ENCODE measurements around the gene TMEM147. TPM values are rescaled to one million over a fixed set of nuclear protein-coding genes. Genes with fewer than 3 reads are reported as not detected.

Gene TMEM147
- total RNA-seq, 4 donors from 2014 or later, result 86.2 to 145 (median 119) TPM

DNA sequence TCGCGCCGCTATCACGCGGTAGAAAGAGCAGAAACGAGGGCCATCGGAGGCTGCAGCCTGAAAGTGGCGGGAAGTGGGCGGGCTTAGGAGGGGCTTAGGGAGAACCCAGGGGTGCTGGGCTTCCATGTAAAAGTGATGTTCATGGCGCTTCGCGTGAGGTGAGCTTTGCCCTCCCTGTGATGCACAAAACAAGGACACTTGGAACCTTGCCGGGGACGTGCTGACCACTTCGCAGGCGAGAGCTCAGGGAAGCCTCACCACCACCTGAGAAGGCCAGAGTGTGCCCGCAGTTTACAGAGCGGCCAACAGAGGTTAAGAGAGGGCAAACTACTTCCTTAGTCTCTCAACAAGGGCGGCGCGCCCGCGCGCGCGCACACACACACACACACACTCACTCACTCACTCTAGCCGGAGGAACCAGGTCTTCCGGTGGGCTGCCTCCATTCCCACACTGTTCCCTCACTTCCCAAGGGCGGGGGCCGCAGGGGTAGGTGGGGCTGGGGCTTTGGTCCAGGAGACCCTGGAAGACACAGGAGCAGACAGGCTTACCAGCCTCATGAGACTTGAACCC is 11.5 kb upstream of the TMEM147 start:
- Histone ChIP-seq H3K36me3 (no peaks in the 10 kb centered on the region), H3K4me1 (no peaks in the 10 kb centered on the region), H3K27ac (no peak overlapping the region), H3K9me3 (no peaks in the 10 kb centered on the region), H3K4me3 (no peak overlapping the region), H3K27me3 (peaks cover 33 to 56% (median 45%) of the 10 kb centered on the region in 3 donors)
- intact Hi-C loops (cut with DNase I; ENCODE audit: low total_unique reads) (no loop called here), in situ Hi-C loops (cut with MboI; ENCODE audit: low sequenced_read_pairs in 4 of 4) (loop anchor here in 1 of 4 donors (25.0 kb wide), 1 partner anchor 178 kb away; the partner anchor contains the start of genes KMT2B and ZBTB32)
- TF ChIP-seq, protein P1, sequence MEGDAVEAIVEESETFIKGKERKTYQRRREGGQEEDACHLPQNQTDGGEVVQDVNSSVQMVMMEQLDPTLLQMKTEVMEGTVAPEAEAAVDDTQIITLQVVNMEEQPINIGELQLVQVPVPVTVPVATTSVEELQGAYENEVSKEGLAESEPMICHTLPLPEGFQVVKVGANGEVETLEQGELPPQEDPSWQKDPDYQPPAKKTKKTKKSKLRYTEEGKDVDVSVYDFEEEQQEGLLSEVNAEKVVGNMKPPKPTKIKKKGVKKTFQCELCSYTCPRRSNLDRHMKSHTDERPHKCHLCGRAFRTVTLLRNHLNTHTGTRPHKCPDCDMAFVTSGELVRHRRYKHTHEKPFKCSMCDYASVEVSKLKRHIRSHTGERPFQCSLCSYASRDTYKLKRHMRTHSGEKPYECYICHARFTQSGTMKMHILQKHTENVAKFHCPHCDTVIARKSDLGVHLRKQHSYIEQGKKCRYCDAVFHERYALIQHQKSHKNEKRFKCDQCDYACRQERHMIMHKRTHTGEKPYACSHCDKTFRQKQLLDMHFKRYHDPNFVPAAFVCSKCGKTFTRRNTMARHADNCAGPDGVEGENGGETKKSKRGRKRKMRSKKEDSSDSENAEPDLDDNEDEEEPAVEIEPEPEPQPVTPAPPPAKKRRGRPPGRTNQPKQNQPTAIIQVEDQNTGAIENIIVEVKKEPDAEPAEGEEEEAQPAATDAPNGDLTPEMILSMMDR (IDR thresholded peaks at IDR 0.05 in 4 of 5, conservative IDR thresholded peaks at IDR 0.05 in 1 of 5), result no peak
- no peak for TF ChIP-seq POLR2A (IDR thresholded peaks at IDR 0.05)
- ATAC-seq (no peak), DNase-seq (no peak)

DNA sequence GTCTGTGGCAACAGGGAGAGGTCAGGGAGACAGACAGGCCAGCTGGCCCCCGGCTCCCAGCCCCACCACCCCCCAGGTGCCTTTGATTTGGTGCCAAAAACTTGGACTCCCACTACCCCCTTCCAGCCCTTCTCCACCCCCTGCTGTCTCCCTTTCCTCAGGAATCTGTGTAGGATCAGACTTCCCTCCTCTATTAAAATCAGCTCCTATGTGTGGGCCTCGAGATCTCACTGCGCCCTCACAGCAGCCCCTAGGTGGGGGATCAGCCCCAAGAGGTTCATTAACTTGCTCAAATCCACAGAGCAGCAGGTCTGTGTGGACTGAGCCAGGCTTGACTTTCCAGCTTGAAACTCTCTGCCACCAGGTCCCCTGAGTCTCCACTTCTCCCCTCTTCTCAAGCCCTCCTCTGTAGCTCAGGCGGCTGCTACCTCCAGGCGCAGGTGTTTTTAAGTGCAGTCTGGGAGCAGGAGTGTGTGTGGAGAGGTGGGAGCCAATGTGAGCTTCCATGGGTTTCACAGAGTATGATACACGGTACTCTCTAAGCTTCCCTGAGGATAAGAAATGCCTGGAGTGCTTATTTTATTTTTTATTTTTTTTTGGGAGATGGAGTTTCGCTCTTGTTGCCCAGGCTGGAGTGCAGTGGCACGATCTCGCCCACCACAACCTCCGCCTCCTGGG is 10.5 kb upstream of the TMEM147 start:
- Histone ChIP-seq H3K4me3 (no peak overlapping the region), H3K27me3 (peaks cover 27 to 46% (median 37%) of the 10 kb centered on the region in 3 donors), H3K9me3 (no peaks in the 10 kb centered on the region), H3K4me1 (no peaks in the 10 kb centered on the region), H3K36me3 (no peaks in the 10 kb centered on the region), H3K27ac (no peak overlapping the region)
- intact Hi-C loops (cut with DNase I; ENCODE audit: low total_unique reads) (no loop called here), in situ Hi-C loops (cut with MboI; ENCODE audit: low sequenced_read_pairs in 4 of 4) (loop anchor here in 1 of 4 donors (25.0 kb wide), 1 partner anchor 177 kb away; the partner anchor contains the start of genes KMT2B and ZBTB32)
- TF ChIP-seq, protein P1 (IDR thresholded peaks at IDR 0.05 in 4 of 5, conservative IDR thresholded peaks at IDR 0.05 in 1 of 5), result no peak
- no peak for TF ChIP-seq POLR2A (IDR thresholded peaks at IDR 0.05)
- DNase-seq (no peak), ATAC-seq (no peak)

DNA sequence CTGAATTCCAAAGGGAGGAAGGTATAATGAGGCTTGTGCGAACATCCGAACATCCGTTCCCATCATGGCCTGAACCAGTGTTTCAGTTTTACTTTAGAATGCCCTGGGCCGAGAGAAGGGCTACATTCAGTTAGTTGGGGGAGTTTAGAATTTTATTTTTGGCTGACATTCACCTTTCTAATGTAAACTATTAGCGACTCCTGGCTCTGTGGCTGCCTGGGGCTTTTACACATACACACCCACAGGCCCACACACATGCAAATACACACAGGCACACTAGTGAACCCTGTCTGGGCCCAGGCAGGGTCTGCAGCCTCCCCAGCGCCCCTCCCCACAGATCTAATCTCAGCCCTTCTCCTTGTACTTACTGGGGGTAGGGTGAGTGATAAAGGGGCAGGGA is 6.1 kb upstream of the TMEM147 start:
- no peak for ATAC-seq
- H3K9me3 ChIP-seq, result no peaks in the 10 kb centered on the region
- in situ Hi-C loops (cut with MboI; ENCODE audit: low sequenced_read_pairs in 4 of 4) (loop anchor here in 1 of 4 donors (25.0 kb wide), 1 partner anchor 173 kb away; the partner anchor contains the start of genes KMT2B and ZBTB32), intact Hi-C loops (cut with DNase I; ENCODE audit: low total_unique reads) (no loop called here)
- H3K4me3 ChIP-seq, result no peak overlapping the region
- peaks cover 5 to 12% (median 7%) of the 10 kb centered on the region in 3 donors for H3K27me3 ChIP-seq
- no peak for DNase-seq
- H3K36me3 ChIP-seq, result no peaks in the 10 kb centered on the region
- no peak overlapping the region for H3K27ac ChIP-seq
- TF ChIP-seq POLR2A (IDR thresholded peaks at IDR 0.05), result no peak
- TF ChIP-seq, protein P1 (IDR thresholded peaks at IDR 0.05 in 4 of 5, conservative IDR thresholded peaks at IDR 0.05 in 1 of 5), result no peak
- peaks cover 2% of the 10 kb centered on the region in 2 donors for H3K4me1 ChIP-seq

DNA sequence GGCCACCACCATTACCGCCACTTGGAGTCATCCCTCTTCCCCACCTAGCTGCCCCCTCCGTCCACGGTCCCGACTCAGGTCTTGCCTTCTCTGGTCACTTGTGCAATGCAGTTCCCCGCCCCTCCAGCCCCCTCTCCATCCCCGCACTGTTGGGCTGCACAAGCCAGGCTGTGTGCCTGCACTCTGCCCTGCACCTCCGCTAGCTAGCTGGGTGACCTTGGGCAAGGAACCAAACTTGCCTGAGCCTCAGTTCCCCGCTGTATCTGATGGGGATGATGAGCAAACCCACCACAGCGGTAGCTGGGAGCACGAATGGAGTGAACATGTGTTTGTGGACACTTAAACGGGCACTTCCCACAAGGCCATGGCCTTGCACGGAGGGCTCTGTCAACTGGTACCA is 5.6 kb upstream of the TMEM147 start:
- intact Hi-C loops (cut with DNase I; ENCODE audit: low total_unique reads) (no loop called here), in situ Hi-C loops (cut with MboI; ENCODE audit: low sequenced_read_pairs in 4 of 4) (loop anchor here in 2 of 4 donors (10.0 to 25.0 kb wide), 2 partner anchors 172 to 175 kb away; partner anchors contain the start of genes KMT2B (in 2 of the 2) and ZBTB32 (in 1 of the 2))
- H3K9me3 ChIP-seq, result no peaks in the 10 kb centered on the region
- H3K4me1 ChIP-seq, result peaks cover 7 to 8% of the 10 kb centered on the region in 2 donors
- peaks cover 3 to 7% (median 5%) of the 10 kb centered on the region in 3 donors for H3K27me3 ChIP-seq
- no peaks in the 10 kb centered on the region for H3K36me3 ChIP-seq
- no peak for ATAC-seq
- DNase-seq, result no peak
- TF ChIP-seq POLR2A (IDR thresholded peaks at IDR 0.05), result no peak
- TF ChIP-seq, protein P1 (IDR thresholded peaks at IDR 0.05 in 4 of 5, conservative IDR thresholded peaks at IDR 0.05 in 1 of 5), result no peak
- no peak overlapping the region for H3K4me3 ChIP-seq
- H3K27ac ChIP-seq, result no peak overlapping the region

Measured in gastrocnemius medialis (tissue), 4 donors.